ENCODE data around the gene INA. TPM values are rescaled to one million over a fixed set of nuclear protein-coding genes. Genes with fewer than 3 reads are reported as not detected.

Gene INA
- total RNA-seq, 1 experiment from 2014 or later: not detected

GRCh38 chr10:103231047-103231551 lies 45.8 kb upstream of the INA start:
- H3K4me1 ChIP-seq (ENCODE audit: control insufficient read depth in 1 of 2, insufficient read depth in 2 of 2, low read length in 2 of 2): peaks cover 53 to 75% of the 10 kb centered on the region in 2 experiments
- no peaks in the 10 kb centered on the region for H3K79me2 ChIP-seq (ENCODE audit: insufficient read depth, low read length)
- no TSS peak for BruUV-seq (replicated peaks)
- peak; percentile 65 for ATAC-seq
- POLR2A ChIA-PET: interaction anchor here (0.8 to 3.9 kb wide), 8 partner anchors 10 to 53 kb away, joined by 3 to 34 read pairs (median 5); partner anchors contain the start of gene NT5C2
- peak overlapping the region; percentile 2 to 38; a peak in 3 of 4 replicates for H3K4me3 ChIP-seq (replicated peaks in 1 of 2; ENCODE audit: low read depth in 1 of 2, low read length in 2 of 2)
- H3K36me3 ChIP-seq (ENCODE audit: control insufficient read depth in 1 of 2, insufficient read depth in 2 of 2, low read length in 2 of 2): no peaks in the 10 kb centered on the region
- peak; percentile 49 for DNase-seq (ENCODE audit: low read depth, low spot score)
- no peaks in the 10 kb centered on the region for H3K9me3 ChIP-seq (ENCODE audit: control insufficient read depth in 1 of 2, insufficient read depth in 1 of 2, low read depth in 1 of 2, low read length in 2 of 2)
- intact Hi-C loops (cut with micrococcal nuclease): no loop called here
- H3K27ac ChIP-seq (ENCODE audit: low read depth, low read length): peak overlapping the region; percentile 89
- H4K20me1 ChIP-seq (ENCODE audit: insufficient read depth): no peaks in the 10 kb centered on the region
- CTCF ChIA-PET: interaction anchor here (0.8 to 3.5 kb wide), 6 partner anchors 8 to 314 kb away, joined by 3 to 27 read pairs (median 6); partner anchors contain the start of gene CNNM2
- peak; percentile 61; the same call in 1 of the 2 replicates for TF ChIP-seq CBX3 (IDR thresholded peaks at IDR 0.05; ENCODE audit: low read depth)
- no peak for TF ChIP-seq POLR2A (IDR thresholded peaks at IDR 0.05; ENCODE audit: borderline replicate concordance, extremely low read depth, insufficient read depth, insufficient read length)
- peak; percentile 68; the same call in 1 of the 2 replicates for TF ChIP-seq CEBPB (IDR thresholded peaks at IDR 0.05; ENCODE audit: low read depth)
- TF ChIP-seq ZFX (IDR thresholded peaks at IDR 0.05): no peak
- peak; percentile 60; the same call in 1 of the 2 replicates for TF ChIP-seq JUND (IDR thresholded peaks at IDR 0.05)
- TF ChIP-seq FOSL1 (IDR thresholded peaks at IDR 0.05; ENCODE audit: low read depth): peak; percentile 62; the same call in 1 of the 2 replicates
- TF ChIP-seq SP1 (IDR thresholded peaks at IDR 0.05; ENCODE audit: low read depth): peak; percentile 83
- TF ChIP-seq REST (IDR thresholded peaks at IDR 0.05; ENCODE audit: low read depth): no peak
- TF ChIP-seq TCF7L2 (IDR thresholded peaks at IDR 0.05; ENCODE audit: borderline replicate concordance, extremely low read depth, insufficient read depth, insufficient read length): no peak
- TF ChIP-seq EGR1 (IDR thresholded peaks at IDR 0.05; ENCODE audit: low read depth): no peak
- peak; percentile 41; the same call in 1 of the 2 replicates for TF ChIP-seq SIN3A (IDR thresholded peaks at IDR 0.05; ENCODE audit: low read depth)
- TF ChIP-seq POLR2AphosphoS5 (IDR thresholded peaks at IDR 0.05; ENCODE audit: low read depth, low read length): peak; percentile 39; the same call in 1 of the 2 replicates
- H3K27me3 ChIP-seq (ENCODE audit: insufficient read depth, low read length): no peaks in the 10 kb centered on the region
- peak overlapping the region; percentile 69 for H3K4me2 ChIP-seq (ENCODE audit: low read length)
- H3K9ac ChIP-seq (ENCODE audit: low read length): peak overlapping the region; percentile 47
- no peaks in the 10 kb centered on the region for H3K9me2 ChIP-seq (ENCODE audit: insufficient read depth)
- peak overlapping the region; percentile 97 for H2AFZ ChIP-seq (ENCODE audit: low read depth, low read length, poor library complexity, severe bottlenecking)
- RAD21 ChIA-PET (ENCODE audit: low non-redundant PET in 1 of 2, low total read pairs in 2 of 2, uncharacterized antibody in 2 of 2, unreplicated experiment in 2 of 2): interaction anchor here (0.6 to 1.5 kb wide), 3 partner anchors 14 to 908 kb away, joined by 3 to 7 read pairs (median 5); no protein-coding TSS in a partner anchor

Measured in HCT116 (cell line).